GM19240 (cell line): ENCODE data around the gene PDCD11.
"Not testable (repeated sequence)": the region's sequence is repeated elsewhere in the genome, so short reads cannot be mapped to it uniquely, and the experiment has no call there.

ENCODE experiments used
- DNase-seq: peaks from one replicate; pipeline ENCODE4 v3.0.0; 2011; ENCODE audit warnings: low spot score; ENCODE audit not compliant: insufficient read length

Gene PDCD11

DNA sequence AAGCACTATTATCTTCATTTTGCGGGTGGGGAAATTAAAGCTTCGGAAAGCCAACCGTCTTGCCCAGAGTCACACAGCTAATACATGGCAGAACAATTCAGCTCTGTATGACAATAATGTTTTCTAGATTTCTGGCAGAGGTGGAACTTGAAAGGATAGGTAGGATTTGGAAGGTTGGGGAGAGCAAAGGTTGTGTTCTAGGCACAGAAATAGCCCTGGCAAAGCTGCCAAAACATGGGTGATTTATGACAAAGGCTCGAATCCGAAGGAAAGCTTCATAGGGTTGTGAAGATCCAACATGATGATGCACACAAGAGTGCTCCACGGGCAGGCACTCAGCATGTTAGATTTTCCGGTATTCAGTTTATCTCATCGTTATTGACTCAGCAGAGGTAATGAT, 19.2 kb downstream of the PDCD11 start:
- no peak for DNase-seq

DNA sequence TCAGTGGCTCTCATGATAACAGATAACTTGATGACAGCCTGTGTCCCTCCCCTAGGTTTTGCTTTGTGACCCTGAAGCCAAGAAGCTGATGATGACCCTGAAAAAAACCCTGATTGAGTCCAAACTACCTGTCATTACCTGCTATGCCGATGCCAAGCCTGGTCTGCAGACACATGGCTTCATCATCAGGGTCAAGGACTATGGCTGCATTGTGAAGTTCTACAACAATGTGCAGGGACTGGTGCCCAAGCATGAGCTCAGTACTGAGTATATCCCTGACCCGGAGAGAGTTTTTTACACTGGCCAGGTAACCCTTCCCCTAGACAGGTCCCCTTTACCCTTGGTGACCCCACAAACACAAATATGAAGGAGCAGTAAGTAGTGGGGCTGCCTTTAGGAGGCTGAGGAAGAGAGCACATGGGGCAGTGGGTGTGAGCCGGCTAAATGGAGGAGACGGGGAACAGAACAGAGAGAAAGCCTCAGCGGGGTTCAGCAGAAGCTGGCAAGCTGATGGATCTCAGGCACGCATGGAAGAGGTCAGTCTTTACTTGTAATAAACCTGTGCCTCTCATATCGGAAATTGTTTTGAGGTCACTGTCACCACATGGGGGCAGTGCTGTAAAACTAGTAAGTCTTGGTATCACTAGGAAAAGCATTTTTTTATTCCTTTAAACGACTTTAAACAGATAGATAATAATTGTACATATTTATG, 20.2 kb downstream of the PDCD11 start:
- peak; percentile 32 for DNase-seq

DNA sequence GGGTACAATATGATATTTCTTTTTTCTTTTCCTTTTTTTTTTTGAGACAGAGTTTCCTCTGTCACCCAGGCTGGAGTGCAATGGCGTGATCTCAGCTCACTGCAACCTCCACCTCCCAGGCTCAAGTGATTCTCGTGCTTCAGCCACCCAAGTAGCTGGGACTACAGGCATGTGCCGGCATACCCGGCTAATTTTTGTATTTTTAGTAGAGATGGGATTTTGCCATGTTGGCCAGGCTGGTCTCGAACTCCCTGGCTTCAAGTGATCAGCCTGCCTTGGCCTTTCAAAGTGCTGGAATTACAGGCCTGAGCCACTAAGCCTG, 20.7 kb downstream of the PDCD11 start:
- not testable (repeated sequence) for DNase-seq

DNA sequence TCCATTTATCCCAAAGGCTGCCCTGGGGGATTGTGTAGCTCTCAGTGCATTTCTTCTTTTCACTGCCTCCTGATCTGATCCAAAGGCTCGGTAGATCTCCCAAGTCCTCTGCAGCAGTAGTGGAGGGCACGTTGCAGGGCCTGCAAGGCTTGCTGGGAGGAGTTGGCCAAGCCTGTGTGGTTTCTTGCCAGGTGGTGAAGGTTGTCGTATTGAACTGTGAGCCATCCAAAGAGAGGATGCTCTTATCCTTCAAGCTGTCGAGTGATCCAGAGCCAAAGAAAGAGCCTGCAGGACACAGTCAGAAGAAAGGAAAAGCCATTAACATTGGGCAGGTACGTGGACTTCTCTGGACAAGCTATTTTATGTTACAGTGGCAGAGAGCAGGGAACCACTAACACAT, 21.2 kb downstream of the PDCD11 start:
- DNase-seq = no peak

DNA sequence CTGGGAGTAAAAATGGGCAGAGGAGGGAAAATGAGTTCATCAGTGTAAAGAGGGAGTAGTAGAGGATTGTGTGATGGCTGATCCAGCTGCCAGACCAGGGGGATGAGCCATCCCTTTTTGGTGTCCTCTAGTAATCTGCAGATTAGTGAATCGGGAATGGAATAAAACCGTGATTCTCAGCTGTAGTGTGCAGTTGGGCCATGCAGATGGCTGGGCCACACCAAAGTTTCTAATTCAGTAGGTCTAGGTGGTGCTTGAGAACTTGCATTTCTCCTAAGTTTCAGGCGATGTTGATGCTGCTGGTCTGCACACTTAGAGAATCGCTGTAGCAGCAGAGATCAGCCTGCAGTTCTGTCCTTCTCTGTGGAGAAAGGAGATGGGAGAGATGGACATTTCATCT, 22.7 kb downstream of the PDCD11 start:
- no peak for DNase-seq

DNA sequence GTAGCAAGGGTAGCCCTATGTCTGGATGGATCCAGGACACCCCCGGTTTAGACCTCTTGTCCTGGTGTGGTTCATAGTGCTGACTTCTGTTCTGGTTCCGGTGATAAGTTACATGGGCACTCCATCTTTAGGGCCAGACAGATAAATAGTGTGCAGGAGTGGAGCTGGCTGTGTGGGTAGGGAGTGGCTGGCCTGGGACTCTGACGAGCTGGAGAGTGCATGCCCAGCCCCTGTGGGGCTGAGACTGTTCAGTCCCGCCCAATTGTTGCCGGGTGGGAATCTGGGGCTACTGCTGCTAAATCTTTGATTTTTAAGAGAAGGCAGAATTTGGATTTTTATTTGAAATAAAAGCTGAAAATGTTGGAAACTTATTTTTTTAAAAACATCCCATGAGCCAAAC, 27.3 kb downstream of the PDCD11 start:
- no peak for DNase-seq

DNA sequence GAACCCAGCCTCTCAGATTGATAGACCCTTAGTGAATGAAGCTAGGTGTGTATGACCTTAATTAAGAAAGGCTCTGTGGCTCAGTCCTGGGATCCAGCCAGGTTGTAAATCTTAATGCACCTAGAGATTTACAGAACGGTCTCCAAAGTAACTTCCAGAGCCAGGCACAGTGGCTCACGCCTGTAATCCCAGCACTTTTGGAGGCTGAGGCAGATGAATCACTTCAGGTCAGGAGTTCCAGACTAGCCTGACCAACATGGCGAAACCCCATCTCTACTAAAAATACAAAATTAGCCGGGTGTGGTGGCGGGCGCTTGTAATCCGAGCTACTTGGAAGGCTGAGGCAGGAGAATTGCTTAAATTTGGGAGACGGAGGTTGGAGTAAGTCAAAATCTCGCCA, 31.4 kb downstream of the PDCD11 start:
- no peak for DNase-seq

DNA sequence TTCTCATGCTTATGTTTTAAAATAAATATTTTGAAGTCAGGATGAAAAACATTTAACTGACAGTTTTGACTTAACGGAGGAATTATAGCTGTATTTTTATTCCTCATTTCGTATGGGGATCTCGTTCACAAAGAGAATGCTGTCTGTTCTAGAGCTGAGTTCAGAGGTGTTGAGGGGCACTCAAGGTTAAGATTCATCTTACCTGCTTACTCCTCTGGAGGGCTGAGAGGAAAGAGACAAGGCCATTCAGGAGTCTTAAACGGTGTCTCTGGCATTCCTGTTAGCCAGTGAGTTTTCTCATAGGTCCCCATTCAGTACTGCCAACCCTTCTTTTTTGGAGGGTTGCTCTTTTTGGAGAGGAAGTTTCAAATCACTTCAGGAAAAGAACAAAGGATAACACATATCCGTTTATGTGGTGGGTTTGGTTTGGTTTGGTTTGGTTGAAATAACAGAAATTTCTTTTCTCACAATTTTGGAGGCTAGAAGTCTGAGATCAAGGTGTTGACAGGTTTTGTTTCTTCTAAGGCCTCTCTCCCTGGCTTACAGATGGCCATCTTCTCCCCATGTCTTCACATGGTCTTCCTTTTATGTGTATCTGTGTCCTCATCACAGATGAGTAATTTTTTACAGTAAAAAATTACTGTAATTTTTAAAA, 32.7 kb downstream of the PDCD11 start:
- DNase-seq = no peak

DNA sequence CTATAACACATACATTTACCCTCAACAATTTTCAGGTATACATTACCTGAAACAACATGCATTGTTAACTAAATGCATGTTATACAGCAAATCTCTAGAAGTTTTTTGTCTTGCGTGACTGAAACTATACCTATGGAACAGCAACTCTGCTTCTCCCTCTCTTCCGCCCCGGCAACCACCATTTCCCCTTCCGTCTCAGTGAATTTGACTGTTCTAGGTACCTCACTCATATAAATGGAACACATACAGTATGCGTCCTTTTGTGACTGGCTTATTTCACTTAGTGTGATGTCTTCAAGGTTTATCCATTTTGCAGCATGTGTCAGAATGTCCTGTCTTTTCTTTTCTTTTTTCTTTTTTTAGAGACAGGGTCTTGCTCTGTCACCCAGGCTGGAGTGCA, 33.2 kb downstream of the PDCD11 start:
- no peak for DNase-seq

DNA sequence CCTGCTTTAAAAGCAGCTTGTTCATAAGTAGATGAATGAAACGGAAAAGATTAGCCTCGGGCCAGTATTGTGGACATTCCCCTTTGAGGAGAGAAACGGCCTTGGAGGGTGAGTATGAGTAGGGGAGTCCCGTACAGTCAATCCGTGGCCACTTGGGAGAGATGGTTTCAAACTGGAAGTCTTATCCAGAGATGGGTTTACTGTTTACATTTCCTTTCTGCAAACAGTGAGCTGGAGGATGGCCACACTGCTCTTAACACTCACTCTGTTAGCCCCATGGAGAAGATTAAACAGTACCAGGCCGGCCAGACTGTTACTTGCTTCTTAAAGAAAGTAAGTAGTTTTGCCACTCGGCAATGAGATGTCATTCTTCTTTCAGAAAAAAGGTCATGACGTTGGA, 35.5 kb downstream of the PDCD11 start:
- no peak for DNase-seq

DNA sequence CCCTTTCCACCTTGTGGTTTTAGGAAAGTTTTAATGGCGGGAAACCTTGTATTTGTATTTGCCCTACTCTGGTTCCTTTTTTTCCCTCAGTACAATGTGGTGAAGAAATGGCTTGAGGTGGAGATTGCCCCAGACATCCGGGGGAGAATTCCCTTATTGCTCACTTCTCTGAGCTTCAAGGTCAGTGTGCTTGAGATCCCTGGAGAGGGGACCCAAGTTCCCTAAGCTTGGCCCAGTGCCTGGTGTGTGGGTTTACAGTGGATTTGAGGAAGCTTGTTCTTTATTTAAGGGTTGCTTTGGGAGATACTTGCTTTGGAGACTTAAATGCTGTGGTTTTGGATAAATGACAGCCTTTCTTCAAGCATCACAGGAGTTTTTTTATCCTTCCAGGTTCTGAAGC, 37.4 kb downstream of the PDCD11 start:
- DNase-seq = no peak

DNA sequence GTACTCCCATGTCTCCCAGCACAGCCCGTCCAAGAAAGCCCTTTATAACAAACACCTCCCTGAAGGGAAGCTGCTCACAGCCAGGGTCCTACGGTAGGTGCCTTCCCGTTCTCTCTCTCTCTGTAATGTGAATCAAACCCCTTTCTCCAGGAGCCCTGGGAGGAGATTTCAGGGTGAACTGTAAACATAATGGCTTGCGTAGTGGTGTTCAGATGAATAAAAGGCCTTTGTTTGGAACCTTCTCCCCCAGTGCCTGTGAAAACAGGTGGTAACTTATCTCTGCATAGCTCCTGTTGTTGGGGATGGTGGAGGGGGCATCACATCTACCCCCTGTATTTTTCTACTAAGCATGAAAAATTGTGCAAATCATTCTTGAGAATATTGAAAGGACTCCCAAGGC, 43.4 kb downstream of the PDCD11 start:
- DNase-seq = no peak

DNA sequence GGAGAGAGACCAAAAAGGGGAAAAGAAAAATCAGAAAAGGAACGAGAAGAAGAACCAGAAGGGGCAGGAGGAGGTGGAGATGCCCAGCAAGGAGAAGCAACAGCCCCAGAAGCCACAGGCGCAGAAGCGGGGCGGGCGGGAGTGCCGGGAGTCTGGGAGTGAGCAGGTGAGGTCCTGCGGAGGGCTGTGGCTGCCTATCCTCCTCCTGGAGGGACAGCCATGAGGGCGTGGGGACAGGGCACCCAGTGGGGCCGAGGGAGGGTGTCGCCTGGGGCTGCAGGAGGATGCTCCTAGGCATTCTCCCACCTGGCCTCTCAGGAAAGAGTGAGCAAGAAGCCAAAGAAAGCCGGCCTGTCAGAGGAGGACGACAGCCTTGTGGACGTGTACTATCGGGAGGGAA, 44.0 kb downstream of the PDCD11 start:
- no peak for DNase-seq

DNA sequence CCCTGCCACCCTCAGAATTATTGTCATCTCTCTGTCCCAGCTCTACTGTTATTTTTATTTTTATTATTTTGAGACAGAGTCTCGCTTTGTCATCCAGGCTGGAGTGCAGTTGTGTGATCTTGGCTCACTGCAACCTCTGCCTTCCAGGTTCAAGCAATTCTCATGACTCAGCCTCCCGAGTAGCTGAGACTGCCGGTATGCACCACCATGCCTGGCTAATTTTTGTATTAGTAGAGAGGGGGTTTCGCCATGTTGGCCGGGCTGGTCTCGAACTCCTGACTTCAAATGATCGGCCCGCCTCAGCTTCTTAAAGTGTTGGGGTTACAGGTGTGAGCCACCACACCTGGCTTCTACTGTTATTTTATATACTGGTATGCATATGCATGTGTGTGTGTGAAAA, 44.8 kb downstream of the PDCD11 start:
- DNase-seq = no peak

DNA sequence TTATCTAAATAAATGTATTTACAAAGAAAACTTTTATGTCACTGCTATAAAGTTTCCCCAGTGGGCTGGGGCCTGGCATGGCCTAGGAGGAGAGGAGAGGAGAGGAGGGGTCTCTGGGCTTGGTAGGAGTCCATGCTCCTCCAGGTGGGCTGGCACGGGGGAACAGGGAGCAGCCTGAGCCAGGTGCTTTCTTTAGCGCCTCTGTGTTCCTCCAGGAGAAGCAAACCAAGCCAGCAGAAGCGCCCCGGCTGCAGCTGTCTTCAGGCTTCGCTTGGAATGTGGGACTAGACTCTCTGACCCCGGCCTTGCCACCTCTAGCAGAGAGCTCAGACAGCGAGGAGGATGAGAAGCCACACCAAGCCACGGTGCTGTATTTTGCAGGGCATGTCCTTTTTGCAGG, 45.2 kb downstream of the PDCD11 start:
- DNase-seq = no peak

DNA sequence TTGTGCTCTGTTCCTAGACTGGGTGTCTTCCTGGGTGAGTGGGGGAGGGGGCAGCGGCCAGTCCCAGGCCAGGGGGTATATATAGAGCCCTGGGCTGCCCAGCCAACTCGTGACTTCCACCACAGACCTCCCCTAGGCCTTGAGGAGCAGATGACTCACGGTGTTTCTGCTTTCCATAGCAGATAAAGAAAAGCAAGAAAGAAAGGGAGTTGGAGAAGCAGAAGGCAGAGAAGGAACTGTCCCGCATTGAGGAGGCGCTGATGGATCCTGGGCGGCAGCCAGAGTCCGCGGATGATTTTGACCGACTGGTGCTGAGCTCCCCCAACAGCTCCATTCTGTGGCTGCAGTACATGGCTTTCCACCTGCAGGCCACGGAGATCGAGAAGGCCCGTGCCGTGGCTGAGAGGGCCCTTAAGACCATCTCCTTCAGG, 45.6 kb downstream of the PDCD11 start:
- DNase-seq = no peak

DNA sequence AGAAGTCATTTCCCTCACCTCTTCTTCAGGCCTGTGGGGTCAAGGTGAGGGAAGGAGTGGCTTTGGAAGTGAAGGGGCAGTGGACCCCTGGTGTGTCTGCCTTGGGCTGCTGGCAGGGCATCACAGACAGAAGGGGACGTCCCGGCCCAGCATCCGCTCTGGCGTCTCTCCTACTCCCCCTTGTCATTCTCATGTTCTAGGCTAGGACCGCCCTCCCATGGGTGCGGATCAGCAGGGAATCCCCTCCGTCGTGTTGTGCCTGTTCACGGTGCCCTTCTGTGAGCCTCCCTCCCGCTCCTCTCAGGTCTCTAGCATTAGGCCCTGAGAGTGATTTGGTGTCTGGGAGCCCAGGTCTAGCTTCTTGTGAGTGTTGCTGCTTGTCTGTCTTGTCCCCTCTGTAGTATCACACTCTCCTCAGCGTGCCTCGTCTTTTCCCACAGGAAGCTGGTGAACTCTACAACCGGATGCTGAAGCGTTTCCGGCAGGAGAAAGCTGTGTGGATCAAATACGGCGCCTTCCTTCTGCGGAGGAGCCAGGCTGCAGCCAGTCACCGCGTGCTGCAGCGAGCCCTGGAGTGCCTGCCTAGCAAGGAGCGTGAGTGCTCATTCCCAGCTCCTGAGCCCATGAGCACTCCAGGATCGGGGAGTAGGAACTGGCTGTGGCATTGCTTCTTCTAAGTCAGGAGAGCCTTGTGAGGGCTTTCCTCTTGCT, 47.2 kb downstream of the PDCD11 start:
- no peak for DNase-seq

DNA sequence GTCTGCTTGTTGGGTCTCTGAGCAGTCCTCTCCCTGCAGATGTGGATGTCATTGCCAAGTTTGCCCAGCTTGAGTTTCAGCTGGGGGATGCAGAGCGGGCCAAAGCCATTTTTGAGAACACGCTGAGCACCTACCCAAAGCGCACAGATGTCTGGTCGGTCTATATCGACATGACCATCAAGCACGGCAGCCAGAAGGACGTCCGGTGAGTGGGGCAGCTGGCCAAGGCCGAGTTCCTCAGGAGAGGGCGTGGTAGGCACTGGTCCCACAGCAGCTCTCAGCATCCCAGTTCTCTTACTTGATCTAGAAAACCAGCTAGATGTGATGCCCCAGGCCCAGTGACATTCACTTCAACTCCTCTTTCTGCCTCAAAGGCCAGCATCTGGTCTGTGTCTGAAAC, 48.1 kb downstream of the PDCD11 start:
- no peak for DNase-seq

DNA sequence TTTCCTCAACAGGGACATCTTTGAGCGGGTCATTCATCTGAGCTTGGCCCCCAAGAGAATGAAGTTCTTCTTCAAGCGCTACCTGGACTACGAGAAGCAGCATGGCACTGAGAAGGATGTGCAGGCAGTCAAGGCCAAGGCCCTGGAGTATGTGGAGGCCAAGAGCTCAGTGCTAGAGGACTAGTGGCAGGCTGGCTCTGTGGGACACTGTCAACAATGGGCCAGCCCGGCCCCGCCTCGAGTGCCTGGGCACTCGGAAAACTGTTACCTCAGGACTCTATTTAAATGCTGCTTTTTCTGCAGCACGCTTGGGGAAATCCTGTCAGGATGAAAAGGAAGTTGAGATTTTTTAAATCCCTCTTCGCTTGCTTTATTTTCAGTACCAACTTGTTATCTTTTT, 48.9 kb downstream of the PDCD11 start:
- no peak for DNase-seq

DNA sequence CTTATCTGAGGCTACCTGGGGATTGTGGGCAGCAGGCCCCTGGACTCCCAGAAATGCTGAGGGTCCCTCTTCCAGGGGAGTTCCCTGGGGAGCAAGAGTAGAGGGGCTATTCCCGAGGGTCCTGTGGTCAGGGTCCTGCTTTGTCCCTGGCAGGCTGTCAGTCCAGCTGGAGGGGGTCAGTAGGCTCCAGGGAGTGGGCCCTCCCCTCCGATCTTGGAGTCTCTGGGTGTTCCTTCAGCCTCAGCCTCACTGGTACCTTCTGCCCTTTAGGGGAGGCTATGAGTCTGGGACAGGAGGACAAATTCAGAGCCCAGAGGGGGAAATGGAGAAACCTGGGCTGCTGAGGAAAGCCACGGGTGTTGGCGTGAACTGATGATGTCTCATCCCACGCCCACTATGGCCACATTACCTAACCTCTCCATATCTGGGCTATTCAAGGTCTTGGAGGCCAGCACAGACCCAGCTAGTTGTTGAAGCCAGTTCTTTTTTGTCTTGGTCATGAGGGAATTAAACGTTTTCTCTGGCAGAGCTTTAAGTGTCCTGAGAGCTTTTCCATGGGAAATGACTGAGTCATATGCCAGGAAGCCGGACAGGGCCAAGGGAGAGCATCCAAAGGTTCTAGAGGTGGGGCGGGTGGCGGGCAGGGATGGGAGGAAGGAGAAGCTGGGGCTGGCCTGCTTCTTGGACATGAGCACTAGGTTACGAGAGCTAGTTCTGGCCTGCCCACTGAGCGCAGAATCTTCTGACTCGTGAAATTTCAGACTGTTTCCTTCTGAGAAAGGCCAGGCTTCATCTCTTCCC, 49.5 kb downstream of the PDCD11 start:
- DNase-seq = no peak

DNA sequence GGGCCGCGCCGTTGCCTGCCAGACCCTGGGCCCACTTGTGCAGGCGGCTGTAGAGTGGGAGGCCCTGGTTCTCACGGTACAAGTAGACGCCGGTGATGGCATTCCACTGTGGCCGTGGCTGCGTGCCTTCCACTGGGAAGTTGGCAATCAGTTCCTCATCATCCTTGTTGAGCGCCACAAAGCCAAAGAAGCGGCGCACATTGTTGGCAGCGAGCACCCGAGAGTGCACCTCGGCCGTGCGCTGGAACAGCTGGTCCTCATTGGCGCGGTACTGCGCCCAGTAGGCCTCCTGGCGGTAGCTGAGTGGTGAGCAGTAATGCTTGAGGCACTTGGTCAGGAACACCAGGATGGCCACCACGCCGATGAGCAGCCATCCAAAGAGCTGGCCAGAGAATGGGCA, 50.8 kb downstream of the PDCD11 start:
- no peak for DNase-seq

DNA sequence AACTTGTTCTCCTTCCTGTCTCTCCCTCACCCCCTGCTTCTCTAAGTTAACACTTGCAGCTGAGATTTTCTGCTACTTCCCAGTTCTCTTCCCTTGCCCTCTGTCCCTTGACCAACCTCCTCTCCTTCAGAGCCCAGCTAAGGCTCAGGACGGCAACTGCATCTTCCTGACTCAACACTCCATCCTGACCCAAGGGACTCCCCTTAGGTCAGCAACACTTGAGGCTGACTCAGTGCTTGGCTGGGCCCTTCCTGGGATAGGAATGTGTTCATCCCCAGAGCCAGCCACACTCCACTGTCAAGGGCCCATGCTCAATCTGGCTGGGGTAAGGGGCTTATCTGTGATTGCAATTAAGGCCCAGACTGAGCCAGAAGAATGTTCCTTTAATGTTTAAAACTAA, 52.3 kb downstream of the PDCD11 start:
- DNase-seq = no peak
